ENCODE data around the gene SLAMF9. TPM values are rescaled to one million over a fixed set of nuclear protein-coding genes. Genes with fewer than 3 reads are reported as not detected.

SLAMF9 gene
- total RNA-seq, 1 experiment from 2014 or later, result not detected

DNA sequence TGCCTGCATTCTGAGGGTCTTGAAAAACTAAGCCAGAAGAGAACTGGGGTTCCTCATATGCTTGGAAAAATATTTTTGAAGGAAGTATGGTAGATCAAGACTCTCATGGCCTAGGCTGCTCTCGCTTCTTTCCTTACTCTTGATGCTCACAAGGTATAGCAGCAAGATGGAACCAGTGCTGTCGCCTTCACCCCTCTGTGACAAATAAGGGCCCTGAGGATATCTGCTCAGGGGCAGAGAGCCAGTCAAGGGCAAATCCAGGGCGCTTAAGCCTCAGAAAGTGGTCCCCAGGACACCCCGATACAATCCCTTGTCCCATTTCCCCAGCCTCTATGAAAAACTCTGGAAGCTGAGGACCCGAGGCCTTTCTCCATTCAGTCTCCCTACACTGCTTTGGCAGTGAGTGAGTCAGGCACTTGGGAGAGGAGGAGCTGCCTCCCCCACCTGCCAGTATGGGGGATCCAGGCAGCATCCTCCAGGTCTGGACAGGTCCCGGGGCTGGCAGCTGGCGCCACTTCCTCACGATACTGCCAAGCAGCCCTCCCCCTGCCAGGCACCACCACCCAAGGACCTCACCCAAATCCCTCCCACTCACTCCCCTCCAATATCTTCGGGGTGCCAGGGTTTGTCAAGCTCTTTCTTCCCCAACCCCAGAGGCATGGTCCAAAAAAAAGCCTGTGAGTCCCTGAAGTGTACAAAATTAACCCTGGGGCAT, 10.0 kb downstream of the SLAMF9 start:
- POLR2A ChIA-PET, result no interaction called here
- BruUV-seq (replicated peaks), result no TSS peak
- H3K9ac ChIP-seq (ENCODE audit: low read length), result no peak overlapping the region
- H3K4me3 ChIP-seq (replicated peaks in 1 of 2; ENCODE audit: low read depth in 1 of 2, low read length in 2 of 2), result no peak overlapping the region
- DNase-seq (ENCODE audit: low read depth, low spot score) (no peak), ATAC-seq (no peak)
- H3K79me2 ChIP-seq (ENCODE audit: insufficient read depth, low read length), result no peaks in the 10 kb centered on the region
- no peaks in the 10 kb centered on the region for H3K9me3 ChIP-seq (ENCODE audit: control insufficient read depth in 1 of 2, insufficient read depth in 1 of 2, low read depth in 1 of 2, low read length in 2 of 2)
- no peak overlapping the region for H3K27ac ChIP-seq (ENCODE audit: low read depth, low read length)
- H3K4me2 ChIP-seq (ENCODE audit: low read length), result peak overlapping the region; percentile 91; the same call in 1 of the 2 replicates
- no peaks in the 10 kb centered on the region for H3K9me2 ChIP-seq (ENCODE audit: insufficient read depth)
- RAD21 ChIA-PET (ENCODE audit: low non-redundant PET in 1 of 2, low total read pairs in 2 of 2, uncharacterized antibody in 2 of 2, unreplicated experiment in 2 of 2), result interaction anchor here in 1 of 2 experiments (2.0 kb wide), 1 partner anchor 64 kb away, joined by 5 read pairs; no protein-coding TSS in a partner anchor
- no peaks in the 10 kb centered on the region for H4K20me1 ChIP-seq (ENCODE audit: insufficient read depth)
- no peaks in the 10 kb centered on the region for H3K27me3 ChIP-seq (ENCODE audit: insufficient read depth, low read length)
- no peaks in the 10 kb centered on the region for H3K36me3 ChIP-seq (ENCODE audit: control insufficient read depth in 1 of 2, insufficient read depth in 2 of 2, low read length in 2 of 2)
- peaks cover 14 to 25% of the 10 kb centered on the region in 2 experiments for H3K4me1 ChIP-seq (ENCODE audit: control insufficient read depth in 1 of 2, insufficient read depth in 2 of 2, low read length in 2 of 2)
- TF ChIP-seq EZH2 (IDR thresholded peaks at IDR 0.05), result no peak
- no peak for TF ChIP-seq CBX3 (IDR thresholded peaks at IDR 0.05; ENCODE audit: low read depth)
- no peak for TF ChIP-seq ELF1 (IDR thresholded peaks at IDR 0.05; ENCODE audit: borderline replicate concordance, low read depth)
- no peak for TF ChIP-seq TCF7L2 (IDR thresholded peaks at IDR 0.05; ENCODE audit: borderline replicate concordance, extremely low read depth, insufficient read depth, insufficient read length)
- TF ChIP-seq POLR2AphosphoS5 (IDR thresholded peaks at IDR 0.05; ENCODE audit: low read depth, low read length), result no peak
- no peak for TF ChIP-seq ZNF274 (IDR thresholded peaks at IDR 0.05; ENCODE audit: low read depth, low read length)
- TF ChIP-seq, protein P1, sequence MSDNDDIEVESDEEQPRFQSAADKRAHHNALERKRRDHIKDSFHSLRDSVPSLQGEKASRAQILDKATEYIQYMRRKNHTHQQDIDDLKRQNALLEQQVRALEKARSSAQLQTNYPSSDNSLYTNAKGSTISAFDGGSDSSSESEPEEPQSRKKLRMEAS (IDR thresholded peaks at IDR 0.05), result no peak
- TF ChIP-seq ZFX (IDR thresholded peaks at IDR 0.05), result no peak
- TF ChIP-seq, protein P2, sequence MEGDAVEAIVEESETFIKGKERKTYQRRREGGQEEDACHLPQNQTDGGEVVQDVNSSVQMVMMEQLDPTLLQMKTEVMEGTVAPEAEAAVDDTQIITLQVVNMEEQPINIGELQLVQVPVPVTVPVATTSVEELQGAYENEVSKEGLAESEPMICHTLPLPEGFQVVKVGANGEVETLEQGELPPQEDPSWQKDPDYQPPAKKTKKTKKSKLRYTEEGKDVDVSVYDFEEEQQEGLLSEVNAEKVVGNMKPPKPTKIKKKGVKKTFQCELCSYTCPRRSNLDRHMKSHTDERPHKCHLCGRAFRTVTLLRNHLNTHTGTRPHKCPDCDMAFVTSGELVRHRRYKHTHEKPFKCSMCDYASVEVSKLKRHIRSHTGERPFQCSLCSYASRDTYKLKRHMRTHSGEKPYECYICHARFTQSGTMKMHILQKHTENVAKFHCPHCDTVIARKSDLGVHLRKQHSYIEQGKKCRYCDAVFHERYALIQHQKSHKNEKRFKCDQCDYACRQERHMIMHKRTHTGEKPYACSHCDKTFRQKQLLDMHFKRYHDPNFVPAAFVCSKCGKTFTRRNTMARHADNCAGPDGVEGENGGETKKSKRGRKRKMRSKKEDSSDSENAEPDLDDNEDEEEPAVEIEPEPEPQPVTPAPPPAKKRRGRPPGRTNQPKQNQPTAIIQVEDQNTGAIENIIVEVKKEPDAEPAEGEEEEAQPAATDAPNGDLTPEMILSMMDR (IDR thresholded peaks at IDR 0.05 in 2 of 3, conservative IDR thresholded peaks at IDR 0.05 in 1 of 3; ENCODE audit: borderline replicate concordance in 1 of 3, insufficient read depth in 1 of 3, low read depth in 2 of 3, low read length in 2 of 3), result no peak
- TF ChIP-seq, protein P3, sequence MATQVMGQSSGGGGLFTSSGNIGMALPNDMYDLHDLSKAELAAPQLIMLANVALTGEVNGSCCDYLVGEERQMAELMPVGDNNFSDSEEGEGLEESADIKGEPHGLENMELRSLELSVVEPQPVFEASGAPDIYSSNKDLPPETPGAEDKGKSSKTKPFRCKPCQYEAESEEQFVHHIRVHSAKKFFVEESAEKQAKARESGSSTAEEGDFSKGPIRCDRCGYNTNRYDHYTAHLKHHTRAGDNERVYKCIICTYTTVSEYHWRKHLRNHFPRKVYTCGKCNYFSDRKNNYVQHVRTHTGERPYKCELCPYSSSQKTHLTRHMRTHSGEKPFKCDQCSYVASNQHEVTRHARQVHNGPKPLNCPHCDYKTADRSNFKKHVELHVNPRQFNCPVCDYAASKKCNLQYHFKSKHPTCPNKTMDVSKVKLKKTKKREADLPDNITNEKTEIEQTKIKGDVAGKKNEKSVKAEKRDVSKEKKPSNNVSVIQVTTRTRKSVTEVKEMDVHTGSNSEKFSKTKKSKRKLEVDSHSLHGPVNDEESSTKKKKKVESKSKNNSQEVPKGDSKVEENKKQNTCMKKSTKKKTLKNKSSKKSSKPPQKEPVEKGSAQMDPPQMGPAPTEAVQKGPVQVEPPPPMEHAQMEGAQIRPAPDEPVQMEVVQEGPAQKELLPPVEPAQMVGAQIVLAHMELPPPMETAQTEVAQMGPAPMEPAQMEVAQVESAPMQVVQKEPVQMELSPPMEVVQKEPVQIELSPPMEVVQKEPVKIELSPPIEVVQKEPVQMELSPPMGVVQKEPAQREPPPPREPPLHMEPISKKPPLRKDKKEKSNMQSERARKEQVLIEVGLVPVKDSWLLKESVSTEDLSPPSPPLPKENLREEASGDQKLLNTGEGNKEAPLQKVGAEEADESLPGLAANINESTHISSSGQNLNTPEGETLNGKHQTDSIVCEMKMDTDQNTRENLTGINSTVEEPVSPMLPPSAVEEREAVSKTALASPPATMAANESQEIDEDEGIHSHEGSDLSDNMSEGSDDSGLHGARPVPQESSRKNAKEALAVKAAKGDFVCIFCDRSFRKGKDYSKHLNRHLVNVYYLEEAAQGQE (IDR thresholded peaks at IDR 0.05; ENCODE audit: low read depth), result no peak
- TF ChIP-seq ZBTB33 (IDR thresholded peaks at IDR 0.05; ENCODE audit: extremely low read depth, insufficient replicate concordance, low read length), result no peak
- TF ChIP-seq JUND (IDR thresholded peaks at IDR 0.05), result no peak
- TF ChIP-seq YY1 (IDR thresholded peaks at IDR 0.05; ENCODE audit: extremely low read depth, insufficient replicate concordance, low read depth, low read length), result no peak
- no peak for TF ChIP-seq CEBPB (IDR thresholded peaks at IDR 0.05; ENCODE audit: low read depth)
- CTCF ChIA-PET, result interaction anchor here (2.4 kb wide), 1 partner anchor 63 kb away, joined by 10 read pairs; no protein-coding TSS in a partner anchor
- intact Hi-C loops (cut with micrococcal nuclease), result no loop called here
- no peak overlapping the region for H2AFZ ChIP-seq (ENCODE audit: low read depth, low read length, poor library complexity, severe bottlenecking)
